GM23248 (cell line): ENCODE results near the gene MIER2.

Experiments used
- EZH2 ChIP-seq: fragments of 200-600 bp; sonication (generic); IDR thresholded peaks from 2 replicates; pipeline ENCODE4 v1.6.1; 2018; ENCODE audit warnings: antibody characterized with exemption, mild to moderate bottlenecking; ENCODE audit not compliant: insufficient read depth, poor library complexity, severe bottlenecking
- EZH2phosphoT487 ChIP-seq: fragments of 200-600 bp; sonication (generic); IDR thresholded peaks from 2 replicates; pipeline ENCODE4 v1.6.1; 2018; ENCODE audit warnings: antibody characterized with exemption, moderate library complexity, mild to moderate bottlenecking, low read depth; ENCODE audit not compliant: insufficient read depth

- TF ChIP-seq EZH2 = no peak
- no peak for TF ChIP-seq EZH2phosphoT487
Observed at GRCh38 chr19:271856-272255, 72.7 kb downstream of the MIER2 start.
